8988T (cell line): ENCODE measurements around the gene SPRED3.
"Not testable (repeated sequence)": the region's sequence is repeated elsewhere in the genome, so short reads cannot be mapped to it uniquely, and the experiment has no call there.

ENCODE experiments used
- DNase-seq: peaks from one replicate; pipeline ENCODE4 v3.0.0; 2011

SPRED3 gene

DNA sequence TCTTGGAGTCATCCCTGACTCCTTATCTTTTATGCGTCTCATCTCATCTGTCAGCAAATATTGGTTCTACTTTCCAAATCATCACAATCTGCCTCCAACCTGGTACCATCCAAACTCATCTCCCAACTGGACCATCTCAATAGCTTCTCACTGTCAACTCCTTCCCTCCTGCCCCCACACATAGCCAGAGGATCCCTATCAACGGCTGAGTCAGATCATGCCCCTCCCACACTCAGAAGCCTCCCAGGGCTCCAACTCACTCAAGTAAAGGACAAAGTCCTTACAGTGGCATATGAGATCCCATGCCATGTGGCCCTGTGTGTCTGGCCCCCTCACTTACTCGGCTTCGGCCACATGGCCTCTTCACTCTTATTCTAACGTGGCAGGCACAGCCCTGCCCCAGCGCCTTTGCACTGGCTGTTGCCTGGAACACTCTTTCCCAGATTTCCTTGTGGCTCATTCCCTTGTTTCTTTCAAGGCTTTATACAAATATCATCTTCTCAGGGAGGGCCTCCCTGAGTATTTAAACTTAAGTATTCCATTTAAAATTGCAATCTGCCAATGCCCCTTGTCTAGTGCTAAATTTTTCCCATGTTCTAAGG, 4.3 kb downstream of the SPRED3 start:
- no peak for DNase-seq

DNA sequence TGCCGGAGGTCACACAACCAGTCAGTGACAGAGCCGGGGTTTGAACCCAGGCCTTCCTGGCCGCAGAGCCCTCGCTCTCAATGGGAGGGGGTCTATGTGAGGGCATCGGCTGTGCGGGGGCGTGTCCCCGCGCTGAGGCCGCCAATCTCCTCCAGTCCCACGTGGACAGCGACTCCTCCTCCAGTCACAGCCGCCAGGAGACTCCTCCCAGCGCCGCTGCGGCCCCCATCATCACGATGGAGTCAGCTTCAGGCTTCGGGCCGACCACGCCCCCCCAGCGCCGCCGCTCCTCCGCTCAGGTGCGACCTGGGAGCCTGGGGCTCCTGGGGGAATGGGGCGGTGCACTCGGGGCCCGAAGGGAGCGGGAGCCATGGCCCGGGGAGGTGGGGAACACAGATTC, 6.0 kb downstream of the SPRED3 start:
- DNase-seq: no peak

DNA sequence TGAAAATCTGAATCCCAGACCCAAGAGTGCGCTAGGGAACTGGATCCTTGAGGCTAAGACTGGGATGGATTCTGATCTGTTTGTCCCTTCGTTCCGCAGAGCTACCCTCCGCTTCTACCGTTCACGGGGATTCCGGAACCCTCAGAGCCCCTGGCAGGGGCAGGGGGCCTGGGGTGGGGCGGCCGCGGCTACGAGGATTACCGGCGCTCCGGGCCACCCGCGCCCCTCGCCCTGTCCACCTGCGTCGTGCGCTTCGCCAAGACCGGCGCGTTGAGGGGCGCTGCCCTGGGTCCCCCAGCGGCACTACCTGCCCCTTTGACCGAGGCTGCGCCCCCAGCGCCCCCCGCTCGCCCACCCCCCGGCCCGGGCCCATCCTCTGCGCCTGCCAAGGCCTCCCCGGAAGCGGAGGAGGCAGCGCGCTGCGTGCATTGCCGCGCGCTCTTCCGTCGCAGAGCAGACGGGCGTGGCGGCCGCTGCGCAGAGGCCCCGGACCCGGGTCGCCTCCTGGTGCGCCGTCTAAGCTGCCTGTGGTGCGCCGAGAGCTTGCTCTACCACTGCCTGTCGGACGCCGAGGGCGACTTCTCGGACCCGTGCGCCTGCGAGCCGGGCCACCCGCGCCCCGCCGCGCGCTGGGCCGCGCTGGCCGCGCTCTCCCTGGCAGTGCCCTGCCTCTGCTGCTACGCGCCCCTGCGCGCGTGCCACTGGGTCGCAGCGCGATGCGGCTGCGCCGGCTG, 7.1 kb downstream of the SPRED3 start:
- DNase-seq: no peak

DNA sequence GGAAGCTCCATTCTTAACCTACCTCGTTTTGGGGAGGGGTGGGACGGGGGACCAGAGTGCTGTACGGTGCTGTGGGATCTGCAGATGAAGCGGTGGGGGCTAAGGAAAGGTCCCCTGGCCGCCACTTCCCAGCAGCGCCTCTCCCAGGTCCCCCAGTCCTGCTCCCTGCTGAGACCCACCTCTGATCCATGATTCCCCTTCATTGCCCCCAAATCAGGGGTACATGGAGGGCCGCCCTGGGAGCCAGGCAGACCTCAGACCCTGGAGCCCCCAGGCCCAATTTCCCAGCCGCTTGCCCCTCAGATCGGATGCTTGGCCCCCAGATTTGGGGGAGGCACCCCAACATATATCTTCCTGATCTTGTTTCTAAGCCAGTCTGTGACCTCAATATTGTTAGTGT, 10.6 kb downstream of the SPRED3 start:
- DNase-seq: no peak

DNA sequence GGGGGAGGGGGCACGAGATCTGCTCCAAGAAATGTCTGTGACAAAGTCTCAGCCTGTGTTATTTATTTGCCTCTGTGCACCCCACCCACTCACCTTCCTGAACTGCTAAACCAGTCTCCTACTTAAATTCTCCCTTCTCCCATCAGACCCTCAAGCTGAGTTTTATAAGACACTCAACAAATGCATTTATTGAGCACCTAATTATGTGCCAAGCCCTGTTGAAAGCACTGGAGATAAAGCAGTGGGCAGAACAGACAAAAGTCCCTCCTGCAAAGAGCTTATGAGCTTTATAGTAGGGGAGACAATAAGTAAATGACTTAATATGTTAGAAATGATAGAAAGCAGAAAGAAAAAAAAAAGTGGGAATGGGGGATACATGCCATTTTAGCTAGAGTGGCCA, 11.0 kb downstream of the SPRED3 start:
- DNase-seq: no peak

DNA sequence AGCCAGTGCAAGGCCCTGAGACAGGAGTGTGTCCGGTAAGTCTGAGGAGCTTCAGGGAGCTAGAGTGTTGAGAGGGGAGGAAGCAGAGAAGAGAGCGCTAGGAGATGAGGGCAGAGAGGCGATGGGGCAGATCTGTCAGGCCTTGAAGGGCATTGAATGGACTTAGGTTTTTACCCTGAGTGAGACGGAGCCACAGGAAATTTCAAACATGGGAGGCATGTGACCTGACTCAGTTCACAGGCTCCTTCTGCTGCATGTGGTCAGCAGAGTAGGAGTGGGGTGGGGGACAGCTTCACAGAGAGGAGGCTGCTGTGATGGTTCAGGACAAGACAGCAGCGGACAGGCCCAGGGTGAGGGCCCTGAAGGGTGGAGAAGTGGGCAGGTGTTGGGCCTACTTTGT, 11.9 kb downstream of the SPRED3 start:
- DNase-seq: no peak

DNA sequence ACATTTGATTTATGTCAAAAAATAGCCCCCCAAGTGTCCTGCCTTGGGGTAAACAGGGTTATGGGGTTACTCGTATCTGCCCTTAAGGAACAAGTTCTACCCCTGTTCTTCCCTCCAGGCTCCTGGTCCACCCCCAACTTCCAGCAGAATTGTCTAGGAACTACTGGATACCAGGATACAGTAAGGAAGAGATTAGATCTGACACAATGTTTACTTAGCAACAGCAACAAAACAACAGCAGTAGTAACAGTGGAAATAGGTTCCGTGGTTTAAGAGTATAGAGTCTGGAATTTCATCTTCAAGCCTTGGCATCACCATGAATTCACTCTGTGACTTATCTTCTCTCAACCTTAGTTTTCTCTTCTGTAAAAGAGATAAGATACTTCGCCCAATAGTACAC, 12.7 kb downstream of the SPRED3 start:
- no peak for DNase-seq

DNA sequence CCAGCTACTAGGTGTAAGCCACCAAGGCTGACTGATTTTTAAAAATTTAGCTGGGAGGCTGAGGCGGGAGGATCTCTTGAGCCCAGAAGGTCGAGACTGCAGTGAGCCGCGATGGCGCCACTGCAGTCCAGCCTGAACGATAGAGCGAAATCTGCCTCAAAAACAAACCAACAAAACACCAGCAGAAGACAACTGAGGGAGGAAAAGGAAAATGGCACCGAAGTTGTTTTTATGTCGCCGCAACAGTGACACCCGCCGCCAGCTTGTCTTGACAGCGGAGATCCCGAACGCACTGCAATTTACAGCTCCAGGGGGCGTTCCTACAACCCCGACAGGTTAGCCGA, 14.1 kb downstream of the SPRED3 start:
- DNase-seq: no peak

DNA sequence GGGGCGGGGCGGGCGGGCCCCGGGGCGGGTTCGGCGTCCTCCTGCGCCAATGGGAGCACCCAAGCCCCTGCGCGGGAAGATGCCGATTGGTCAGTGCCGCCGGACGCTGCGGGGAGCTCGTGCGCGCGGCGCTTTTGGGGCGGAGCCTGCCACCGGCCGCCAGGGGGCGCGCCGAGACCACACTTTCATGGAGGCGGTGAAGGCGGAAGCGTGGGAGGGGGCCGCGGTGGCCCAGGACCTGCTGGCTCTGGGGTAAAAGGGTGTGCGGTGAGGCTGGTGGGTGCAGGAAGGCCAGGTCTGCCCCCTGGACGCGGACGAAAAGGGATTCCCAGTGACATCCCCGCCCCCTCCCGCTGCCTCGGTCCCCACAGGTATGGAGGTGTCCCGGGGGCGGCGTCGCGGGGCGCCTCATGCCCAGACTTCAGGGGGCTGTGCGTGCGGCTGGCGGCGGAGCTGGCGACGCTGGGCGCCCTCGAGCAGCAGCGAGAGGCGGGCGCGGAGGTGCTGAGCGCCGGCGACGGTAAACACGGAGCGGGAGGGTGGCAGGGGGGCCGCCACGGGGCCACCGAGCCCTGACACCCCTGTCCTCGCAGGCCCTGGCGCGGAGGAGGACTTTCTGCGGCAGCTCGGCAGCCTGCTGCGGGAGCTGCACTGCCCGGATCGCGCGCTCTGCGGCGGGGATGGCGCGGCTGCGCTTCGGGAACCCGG, 14.6 kb downstream of the SPRED3 start, which contains the start of gene FAM98C:
Gene FAM98C, plus strand, starts transcription at position 127 of the 708 bp plus-strand sequence. Its CDS starts 61 bp downstream, at position 188.
- peak; percentile 100 for DNase-seq

DNA sequence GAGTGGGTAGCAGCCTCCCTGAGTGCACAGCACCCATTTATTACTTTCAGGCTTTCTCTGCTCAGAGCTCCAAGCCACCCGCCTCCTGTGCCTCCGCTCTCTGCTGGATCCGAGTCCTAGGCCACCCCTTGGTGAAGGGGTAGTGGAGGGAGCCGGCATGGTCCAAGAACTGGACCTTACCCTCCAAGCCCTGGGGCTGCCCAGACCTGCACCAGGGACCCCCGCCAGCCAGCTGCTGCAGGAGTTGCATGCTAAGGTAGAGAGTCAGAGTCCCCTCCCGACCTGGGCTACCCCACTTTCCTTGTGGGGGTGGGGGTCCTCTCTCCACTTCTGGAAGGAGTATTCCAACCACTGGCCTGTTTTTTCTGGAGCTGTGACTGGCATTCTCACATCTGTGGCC, 16.4 kb downstream of the SPRED3 start:
- no peak for DNase-seq

DNA sequence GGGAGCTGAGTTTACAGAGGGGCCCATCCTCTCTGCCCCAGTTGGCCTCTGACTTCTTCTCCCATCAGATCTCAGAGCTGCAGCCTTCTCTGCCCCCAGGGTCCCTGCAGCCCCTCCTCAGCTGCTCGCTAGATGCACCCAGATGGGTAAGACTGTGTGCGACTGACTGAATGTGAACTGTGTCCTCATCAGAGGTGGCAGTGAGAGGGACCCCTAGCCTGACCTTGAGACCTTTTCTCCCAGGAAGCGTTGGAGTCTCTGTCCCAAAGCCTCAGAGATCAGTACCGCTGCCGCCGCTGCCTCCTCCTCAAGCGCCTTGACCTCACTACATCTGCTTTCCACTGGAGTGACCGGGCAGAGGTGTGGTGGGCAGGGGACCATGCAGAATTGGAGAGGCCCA, 16.8 kb downstream of the SPRED3 start:
- no peak for DNase-seq

DNA sequence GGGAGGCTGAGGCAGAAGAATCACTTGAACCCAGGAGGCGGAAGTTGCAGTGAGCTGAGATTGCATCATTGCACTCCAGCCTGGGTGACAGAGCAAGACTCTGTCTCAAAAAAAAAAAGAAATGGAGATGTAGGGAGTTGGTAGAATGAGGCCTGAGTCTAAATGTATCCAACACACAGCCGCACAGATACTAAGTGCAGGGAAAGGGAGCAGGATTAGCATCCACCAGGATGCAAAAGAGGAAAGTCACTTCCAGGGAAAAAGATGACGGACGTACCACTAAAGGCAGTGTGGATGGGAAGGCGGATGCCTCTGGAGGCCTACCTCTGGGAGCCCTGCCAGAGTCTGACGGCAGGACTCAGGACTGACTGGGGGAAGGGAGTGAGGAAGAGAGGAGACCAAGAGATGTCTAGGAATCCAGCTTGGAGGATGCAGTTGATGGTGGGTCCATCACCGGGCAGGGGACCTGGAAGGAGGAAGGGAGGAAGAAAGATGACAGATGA, 21.2 kb downstream of the SPRED3 start:
- DNase-seq: no peak

DNA sequence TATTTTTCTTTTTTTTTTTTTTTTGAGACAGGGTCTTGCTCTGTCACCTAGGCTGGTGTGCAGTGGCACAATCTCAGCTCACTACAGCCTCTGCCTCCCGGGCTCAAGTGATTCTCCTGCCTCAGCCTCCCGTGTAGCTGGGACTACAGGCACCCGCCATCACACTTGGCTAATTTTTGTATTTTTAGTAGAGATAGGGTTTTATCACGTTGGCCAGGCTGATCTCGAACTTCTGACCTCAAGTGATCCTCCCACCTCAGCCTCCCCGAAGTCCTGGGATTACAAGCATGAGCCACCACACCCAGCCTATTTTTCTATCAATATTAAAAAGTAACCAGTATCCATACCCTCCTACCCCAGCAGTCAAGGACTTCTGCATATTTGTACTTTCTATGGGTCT, 21.9 kb downstream of the SPRED3 start:
- DNase-seq: not testable (repeated sequence)

DNA sequence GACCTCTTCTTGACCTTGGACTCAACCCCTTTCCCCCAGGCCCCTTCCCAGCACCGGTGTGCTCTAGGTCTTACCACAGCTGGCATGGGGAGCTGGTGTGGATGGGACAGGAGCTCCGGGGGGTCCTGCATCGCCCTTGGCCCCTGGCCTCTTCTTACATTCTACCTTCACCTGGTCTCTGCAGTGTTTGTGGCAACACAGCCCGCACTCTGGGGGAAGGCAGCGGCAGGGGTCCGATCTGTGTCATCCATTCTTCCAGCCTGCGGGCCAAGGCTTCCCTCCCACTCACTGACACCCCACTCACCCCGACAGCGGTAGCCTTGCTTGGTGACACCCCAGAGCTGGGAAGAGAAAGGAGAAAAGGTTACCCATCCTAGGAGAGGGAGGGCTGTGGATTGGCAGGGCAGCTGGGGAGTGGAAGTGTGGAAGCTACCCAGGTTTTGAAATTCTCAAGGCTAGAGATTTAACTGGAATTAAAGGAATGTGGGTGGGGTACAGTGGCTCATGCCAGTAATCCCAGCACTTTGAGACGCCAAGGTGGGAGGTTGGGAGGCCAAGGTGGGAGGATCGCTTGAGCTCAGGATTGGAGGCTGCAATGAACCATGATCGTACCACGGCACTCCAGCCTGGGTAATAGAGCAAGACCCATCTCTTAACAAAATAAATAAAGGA, 22.7 kb downstream of the SPRED3 start:
- DNase-seq: no peak

DNA sequence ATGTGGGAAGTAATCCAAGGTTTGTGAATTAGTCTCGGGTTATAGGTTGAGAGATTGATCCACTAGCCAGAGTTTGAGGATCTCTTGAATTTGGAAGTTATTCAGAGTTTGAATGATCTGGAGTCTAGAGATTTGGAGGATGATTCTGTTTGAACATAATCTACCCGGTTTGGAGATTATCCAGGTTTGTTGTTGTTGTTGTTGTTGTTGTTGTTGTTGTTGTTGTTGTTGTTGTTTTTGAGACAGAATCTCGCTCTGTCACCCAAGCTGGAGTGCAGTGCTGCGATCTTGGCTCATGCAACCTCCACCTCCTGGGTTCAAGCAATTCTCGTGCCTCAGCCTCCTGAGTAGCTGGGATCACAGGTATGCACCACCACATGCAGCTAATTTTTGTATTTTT, 23.4 kb downstream of the SPRED3 start:
- DNase-seq: not testable (repeated sequence)

DNA sequence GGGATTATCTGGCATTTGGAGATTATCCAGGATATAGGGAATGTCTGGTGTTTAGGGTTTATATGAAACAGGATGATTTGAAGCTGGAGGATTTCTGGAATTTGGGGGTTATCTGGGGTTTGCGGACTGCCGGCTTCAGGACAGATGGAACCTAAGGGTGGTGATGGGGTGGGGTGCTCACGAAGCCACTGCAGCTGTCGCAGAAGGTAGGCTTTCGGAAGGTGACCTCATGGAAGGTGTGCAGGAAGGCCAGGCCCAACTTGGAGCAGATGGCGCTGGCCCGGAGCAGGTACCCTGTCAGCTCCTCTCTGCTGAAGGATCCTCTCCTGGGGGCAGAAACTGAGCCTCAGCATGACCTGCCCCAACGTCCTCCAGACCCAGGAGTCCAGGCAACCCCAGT, 24.0 kb downstream of the SPRED3 start:
- no peak for DNase-seq

DNA sequence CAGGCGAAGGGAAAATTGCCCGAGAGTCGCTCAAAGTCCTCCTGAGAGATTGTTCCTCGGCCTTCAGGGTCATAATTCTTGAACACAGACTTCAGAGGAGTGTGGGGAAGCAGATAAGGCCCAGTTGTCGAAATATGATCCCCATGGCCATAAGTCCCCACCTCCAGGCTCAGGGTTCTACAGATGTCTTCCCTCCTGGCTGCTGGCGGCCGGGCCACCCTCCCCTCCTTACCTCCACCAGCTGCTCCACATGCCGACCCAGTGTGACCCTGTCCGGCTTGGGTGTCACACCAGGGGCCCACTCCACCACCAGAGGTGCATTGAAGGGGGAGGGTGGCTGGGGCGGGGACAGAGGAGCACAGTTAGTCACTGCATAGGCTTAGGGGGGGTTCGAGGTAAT, 24.5 kb downstream of the SPRED3 start:
- DNase-seq: no peak

DNA sequence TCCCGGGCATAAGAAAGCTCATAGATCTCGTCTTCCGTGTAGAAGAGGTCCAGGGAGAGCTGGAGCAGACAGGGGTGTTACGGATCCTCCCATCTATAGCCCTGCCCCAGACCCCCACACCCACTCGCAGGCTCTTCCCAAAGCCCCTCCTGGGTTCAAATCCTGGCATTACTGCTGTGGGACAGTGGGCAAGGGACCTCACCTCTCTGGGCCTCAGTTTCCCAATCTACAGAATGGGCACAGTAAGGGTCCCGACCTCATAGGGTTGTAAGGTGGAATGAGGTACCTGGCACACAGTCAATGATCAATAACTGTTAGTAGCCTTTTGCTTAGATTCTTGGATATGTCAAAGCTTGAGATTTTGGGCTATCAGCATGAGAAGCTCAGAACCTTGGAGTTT, 24.9 kb downstream of the SPRED3 start:
- DNase-seq: no peak

DNA sequence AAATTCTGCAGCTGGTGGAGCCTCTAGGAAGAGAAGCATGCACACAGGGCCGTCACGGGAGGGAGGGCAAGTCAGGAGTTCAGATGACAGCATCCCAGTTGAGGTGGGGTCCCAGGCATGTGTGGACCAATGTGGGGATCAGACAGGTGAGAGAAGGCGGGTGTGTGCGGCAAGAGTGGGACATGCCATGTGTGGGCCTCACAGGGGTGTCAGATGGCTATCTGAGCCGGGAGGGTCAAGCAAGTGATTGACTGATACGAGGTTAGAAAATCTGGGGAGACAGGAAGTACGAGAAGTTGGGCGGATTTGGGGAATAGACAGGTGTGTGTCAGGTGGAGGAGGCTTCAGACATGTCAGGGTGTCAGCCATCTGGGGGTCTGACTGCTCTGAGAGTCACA, 28.6 kb downstream of the SPRED3 start:
- no peak for DNase-seq

DNA sequence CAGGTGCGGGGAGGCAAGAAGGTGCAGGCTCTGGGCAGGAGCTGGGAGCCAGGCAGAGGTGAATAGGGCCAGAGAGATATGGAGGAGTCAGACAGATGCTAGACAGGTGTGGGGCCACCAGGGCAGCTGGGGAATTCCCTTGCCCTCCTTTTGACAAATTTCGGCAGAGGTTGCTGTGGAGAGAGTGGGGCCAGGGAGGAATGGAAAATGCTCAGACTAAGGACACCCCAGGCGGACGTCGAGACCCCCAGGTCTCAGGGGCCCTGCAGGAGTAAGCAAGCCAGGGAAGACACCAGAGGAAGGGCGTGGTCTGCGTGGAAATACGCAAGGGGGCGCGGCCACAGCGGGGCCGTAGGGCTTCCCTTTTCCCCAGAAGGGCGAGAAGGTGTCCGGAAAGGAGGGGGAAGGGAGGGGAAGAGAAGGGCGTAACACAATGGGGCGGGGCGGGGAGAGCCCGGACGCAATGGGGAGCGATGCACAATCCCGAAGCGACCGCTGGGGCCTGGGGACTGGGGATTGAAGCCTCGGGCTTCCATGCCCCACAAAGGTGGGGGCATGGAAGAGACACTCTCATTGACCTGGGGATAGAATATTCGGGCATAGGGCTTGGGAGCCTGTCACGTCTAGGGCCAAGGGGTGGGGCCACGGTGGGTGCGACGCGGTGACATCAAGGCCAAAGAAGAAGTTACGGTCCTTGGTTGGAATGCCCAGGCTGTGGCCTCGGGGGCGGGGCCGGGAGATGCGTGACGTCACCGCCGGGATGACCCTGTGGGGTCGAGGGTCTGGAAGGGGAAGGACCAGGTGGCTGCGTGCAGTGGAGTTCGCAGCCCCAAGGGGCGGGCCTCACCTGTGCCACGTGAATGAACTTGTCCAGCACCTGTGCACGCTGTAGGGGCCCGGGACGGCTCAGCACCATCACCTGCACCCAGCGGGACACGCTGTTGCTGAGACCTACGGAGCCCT, 29.3 kb downstream of the SPRED3 start:
- no peak for DNase-seq

DNA sequence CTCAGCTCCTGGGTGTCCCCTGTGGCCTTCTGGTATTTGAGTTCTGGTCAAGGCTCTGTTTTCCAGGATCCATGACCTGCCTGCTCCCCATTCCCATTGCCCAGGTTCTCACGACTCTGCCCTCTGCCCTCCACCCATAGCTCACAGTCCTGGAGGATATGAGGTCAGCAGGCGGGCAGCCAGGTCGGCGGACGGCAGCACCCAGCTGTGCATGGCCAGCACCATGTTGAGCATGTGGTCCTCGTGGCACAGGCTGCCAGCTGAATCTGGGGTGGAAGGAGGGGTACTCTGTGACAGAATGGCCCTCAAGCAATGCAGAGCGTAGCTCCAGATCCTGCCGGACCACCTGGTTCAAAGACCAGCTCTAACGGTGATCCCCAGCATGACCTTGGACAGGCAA, 32.4 kb downstream of the SPRED3 start:
- DNase-seq: no peak

DNA sequence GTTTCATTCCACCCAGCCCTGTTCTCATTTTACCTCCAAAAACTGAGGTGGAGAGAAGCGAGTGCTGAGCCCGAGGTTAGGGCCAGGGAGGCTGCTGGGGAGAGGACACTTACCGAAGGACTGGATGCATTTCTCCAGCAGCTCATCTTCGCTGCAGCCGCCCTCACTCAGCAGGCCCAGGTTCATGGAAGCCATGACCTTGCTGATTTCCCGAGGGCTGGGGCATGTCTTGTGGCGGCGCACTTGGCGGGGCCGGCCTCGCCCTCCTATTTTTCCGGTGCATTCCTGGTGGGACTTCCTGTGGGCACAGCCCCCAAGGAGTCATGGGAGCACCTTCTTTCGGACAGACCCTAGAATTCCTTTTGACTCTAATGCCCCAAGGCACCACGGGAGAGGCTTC, 33.4 kb downstream of the SPRED3 start:
- no peak for DNase-seq
